Mucosa of stomach (tissue), 1 donor: Measurements from ENCODE around the gene TALDO1.
A peak's percentile ranks its signal among the peaks of the same experiment; 100 is the strongest.
"Not testable (repeated sequence)": the region's sequence is repeated elsewhere in the genome, so short reads cannot be mapped to it uniquely, and the experiment has no call there.

ENCODE experiments used
- H3K27me3 ChIP-seq: one replicate; pipeline ENCODE4 v1.7.0; 2013; ENCODE audit warnings: mild to moderate bottlenecking, low read length; ENCODE audit not compliant: control insufficient read depth, insufficient read depth
- H3K36me3 ChIP-seq: one replicate; pipeline ENCODE4 v1.7.0; 2013; ENCODE audit warnings: low read length; ENCODE audit not compliant: control insufficient read depth, insufficient read depth
- H3K4me1 ChIP-seq: one replicate; pipeline ENCODE4 v1.7.0; 2013; ENCODE audit warnings: mild to moderate bottlenecking, low read length; ENCODE audit not compliant: control insufficient read depth, insufficient read depth
- H3K4me3 ChIP-seq: one replicate; pipeline ENCODE4 v1.7.0; 2013; ENCODE audit warnings: low read length
- H3K9ac ChIP-seq: one replicate; pipeline ENCODE4 v1.7.0; 2013; ENCODE audit warnings: mild to moderate bottlenecking, low read length, moderate library complexity
- H3K9me3 ChIP-seq: one replicate; pipeline ENCODE4 v1.7.0; 2013; ENCODE audit warnings: mild to moderate bottlenecking, low read length, moderate library complexity; ENCODE audit not compliant: control insufficient read depth
- donor health status: Pancreatic carcinoma.

TALDO1 gene

DNA sequence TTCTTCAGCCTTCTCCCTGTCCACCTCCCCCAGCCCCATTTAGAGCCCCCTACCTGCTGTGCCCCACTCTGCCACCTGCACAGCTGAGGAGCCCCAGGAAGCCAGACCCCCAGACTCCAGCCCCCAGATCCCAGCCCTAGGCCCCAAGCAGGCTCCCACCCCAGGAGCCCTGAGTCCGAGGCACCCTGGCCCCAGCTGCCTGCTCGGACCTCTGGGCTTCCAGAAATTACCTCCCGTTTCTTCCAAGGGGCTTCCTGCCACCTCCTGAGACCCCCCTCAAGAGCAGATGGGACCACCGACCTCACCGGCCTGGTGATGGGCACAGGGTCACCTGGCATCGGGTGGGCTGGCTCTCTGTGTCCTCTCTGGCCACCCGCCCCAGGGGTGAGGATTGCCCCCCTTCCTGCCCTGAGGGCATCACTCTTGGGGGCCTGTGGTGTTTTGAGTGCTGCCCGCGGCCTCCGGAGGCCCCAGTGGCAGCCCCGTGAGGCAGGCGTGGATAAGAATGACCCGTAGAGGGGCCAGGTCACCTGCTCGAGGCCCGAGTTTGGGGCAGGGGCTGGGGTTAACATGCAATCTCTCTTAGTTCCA lies 18.3 kb upstream of the TALDO1 start:
- Histone ChIP-seq H3K27me3 (peaks cover 21% of the 10 kb centered on the region), H3K9ac (no peak overlapping the region), H3K36me3 (peaks cover 2% of the 10 kb centered on the region), H3K4me3 (no peak overlapping the region), H3K9me3 (no peaks in the 10 kb centered on the region), H3K4me1 (peaks cover 41% of the 10 kb centered on the region)

GRCh38 chr11:729492-730074 lies 17.7 kb upstream of the TALDO1 start:
- Histone ChIP-seq H3K9me3 (no peaks in the 10 kb centered on the region), H3K27me3 (peaks cover 21% of the 10 kb centered on the region), H3K9ac (no peak overlapping the region), H3K4me3 (no peak overlapping the region), H3K36me3 (no peaks in the 10 kb centered on the region), H3K4me1 (peaks cover 41% of the 10 kb centered on the region)

DNA sequence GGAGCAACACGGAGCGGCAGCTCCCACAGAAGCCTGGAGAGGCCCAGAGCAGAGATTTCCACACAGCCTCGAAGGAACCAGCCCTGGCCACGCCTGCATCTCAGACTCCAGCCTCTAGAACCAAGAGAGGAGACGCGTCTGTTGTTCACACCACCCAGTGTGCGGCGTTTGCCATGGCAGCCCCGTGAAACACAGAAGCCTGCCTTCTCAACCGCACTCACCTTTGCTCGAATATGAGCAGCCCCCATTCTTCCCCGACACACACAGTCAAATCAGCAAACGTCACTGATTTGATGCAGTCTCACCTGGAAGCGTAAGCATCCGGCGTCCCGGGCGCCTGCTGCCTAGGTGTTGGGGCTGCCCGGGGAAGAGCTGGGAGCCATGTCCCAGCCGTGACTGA lies 14.2 kb upstream of the TALDO1 start:
- Histone ChIP-seq H3K9ac (no peak overlapping the region), H3K9me3 (no peaks in the 10 kb centered on the region), H3K4me1 (peaks cover 25% of the 10 kb centered on the region), H3K36me3 (no peaks in the 10 kb centered on the region), H3K4me3 (no peak overlapping the region), H3K27me3 (peaks cover 17% of the 10 kb centered on the region)

DNA sequence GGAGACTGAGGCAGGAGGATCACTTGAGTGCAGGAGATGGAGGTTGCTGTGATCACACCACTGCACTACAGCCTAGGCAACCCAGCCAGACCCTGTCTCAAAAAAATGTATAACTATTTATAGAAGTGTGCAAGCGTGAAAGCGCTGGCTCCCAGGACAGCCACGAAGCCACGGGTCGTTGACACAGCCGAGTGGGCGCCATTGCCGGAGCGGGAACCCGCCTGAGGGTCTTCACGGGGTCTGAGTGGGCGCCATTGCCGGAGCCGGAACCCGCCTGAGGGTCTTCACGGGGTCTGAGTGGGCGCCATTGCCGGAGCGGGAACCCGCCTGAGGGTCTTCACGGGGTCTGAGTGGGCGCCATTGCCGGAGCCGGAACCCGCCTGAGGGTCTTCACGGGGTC lies 12.7 kb upstream of the TALDO1 start:
- H3K4me3 ChIP-seq, H3K36me3 ChIP-seq, H3K9ac ChIP-seq, H3K9me3 ChIP-seq: not testable (repeated sequence)
- Histone ChIP-seq H3K27me3 (peaks cover 11% of the 10 kb centered on the region), H3K4me1 (peaks cover 11% of the 10 kb centered on the region)

GRCh38 chr11:737366-737765 lies 9.9 kb upstream of the TALDO1 start:
- Histone ChIP-seq H3K36me3 (no peaks in the 10 kb centered on the region), H3K4me1 (peaks cover 10% of the 10 kb centered on the region), H3K9ac (peak overlapping the region; percentile 50), H3K4me3 (no peak overlapping the region), H3K27me3 (peaks cover 9% of the 10 kb centered on the region), H3K9me3 (no peaks in the 10 kb centered on the region)

GRCh38 chr11:737899-738298 lies 9.4 kb upstream of the TALDO1 start:
- H3K4me1 ChIP-seq: peaks cover 10% of the 10 kb centered on the region
- not testable (repeated sequence) for H3K36me3 ChIP-seq, H3K4me3 ChIP-seq, H3K9me3 ChIP-seq
- peaks cover 14% of the 10 kb centered on the region for H3K27me3 ChIP-seq
- peak overlapping the region; percentile 50 for H3K9ac ChIP-seq

- Histone ChIP-seq H3K4me1 (peaks cover 10% of the 10 kb centered on the region), H3K27me3 (peaks cover 14% of the 10 kb centered on the region), H3K9ac (no peak overlapping the region), H3K9me3 (no peaks in the 10 kb centered on the region), H3K4me3 (no peak overlapping the region), H3K36me3 (no peaks in the 10 kb centered on the region)
Measured at GRCh38 chr11:742156-742546, 5.1 kb upstream of the TALDO1 start.

DNA sequence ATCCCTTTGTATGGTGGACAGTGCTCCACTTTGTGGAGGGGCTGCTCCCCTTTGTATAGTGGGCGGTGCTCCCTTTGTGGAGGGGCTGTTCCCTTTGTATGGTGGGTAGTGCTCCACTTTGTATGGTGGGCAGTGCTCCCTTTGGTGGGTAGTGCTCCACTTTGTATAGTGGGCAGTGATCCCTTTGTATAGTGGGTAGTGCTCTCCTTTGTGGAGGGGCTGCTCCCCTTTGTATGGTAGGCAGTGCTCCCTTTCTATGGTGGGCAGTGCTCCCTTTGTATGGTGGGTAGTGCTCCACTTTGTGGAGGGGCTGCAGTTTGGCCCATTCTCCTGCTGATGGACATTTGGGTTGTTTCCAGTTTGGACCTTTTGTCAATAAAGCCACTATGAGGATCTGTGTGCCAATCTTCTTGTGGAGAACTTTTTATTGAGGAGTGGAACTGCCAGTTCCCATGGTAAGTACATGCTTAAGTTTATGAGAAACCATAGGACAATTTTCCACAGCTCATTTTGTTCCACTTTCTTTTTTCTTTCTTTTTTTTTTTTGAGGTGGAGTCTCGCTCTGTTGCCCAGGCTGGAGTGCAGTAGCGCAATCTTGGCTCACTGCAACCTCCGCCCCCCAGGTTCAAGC lies 4.6 kb upstream of the TALDO1 start:
- H3K36me3 ChIP-seq: no peaks in the 10 kb centered on the region
- H3K4me1 ChIP-seq: peaks cover 4% of the 10 kb centered on the region
- H3K4me3 ChIP-seq: no peak overlapping the region
- no peak overlapping the region for H3K9ac ChIP-seq
- H3K27me3 ChIP-seq: peaks cover 9% of the 10 kb centered on the region
- no peaks in the 10 kb centered on the region for H3K9me3 ChIP-seq

- Histone ChIP-seq H3K36me3 (no peaks in the 10 kb centered on the region), H3K9ac (no peak overlapping the region), H3K9me3 (no peaks in the 10 kb centered on the region), H3K4me3 (no peak overlapping the region), H3K4me1 (peaks cover 16% of the 10 kb centered on the region), H3K27me3 (peaks cover 5% of the 10 kb centered on the region)
Measured at GRCh38 chr11:745428-745827, 1.8 kb upstream of the TALDO1 start.

DNA sequence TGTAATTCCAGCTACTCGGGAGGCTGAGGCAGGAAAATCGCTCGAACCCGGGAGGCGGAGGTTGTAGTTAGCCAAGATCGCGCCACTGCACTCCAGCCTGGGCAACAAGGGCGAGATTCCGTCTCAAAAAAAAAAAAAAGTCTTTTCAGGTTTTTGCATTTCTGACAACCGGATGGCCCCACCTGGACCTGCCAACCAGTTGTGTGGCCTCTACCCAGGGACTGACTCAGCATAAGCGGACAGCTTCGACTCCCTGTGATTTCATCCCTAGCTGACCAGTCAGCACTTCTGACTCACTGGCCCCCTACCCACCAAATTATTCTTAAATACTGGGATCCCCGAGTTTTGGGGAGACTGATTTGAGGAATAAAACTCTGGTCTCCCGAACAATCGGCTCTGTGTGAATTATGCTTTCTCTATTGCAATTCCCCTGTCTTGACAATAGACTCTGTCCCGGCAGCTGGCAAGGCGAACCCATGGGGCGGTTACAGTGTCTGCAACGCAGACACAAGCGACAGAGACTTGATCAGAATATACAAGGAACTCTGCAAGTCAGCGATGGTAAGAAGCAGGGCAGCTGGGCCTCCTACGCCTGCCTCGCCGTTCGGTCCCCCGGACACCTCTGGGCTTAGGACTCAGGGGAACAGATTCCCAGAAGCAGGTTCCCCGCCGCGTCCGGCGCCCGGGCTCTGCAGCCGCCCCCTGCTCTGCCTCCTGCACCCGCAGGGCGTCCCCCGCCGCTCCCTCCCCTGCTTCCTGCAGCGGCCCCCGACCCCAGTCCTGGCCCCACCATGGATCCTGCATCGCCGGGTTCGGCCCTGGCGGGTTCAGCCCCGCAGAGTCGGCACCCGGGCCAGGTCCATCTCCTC lies 741 bp upstream of the TALDO1 start:
- Histone ChIP-seq H3K9me3 (no peaks in the 10 kb centered on the region), H3K36me3 (no peaks in the 10 kb centered on the region), H3K9ac (peak overlapping the region; percentile 45), H3K4me3 (peak overlapping the region; percentile 56), H3K4me1 (peaks cover 16% of the 10 kb centered on the region), H3K27me3 (peaks cover 5% of the 10 kb centered on the region)

- Histone ChIP-seq H3K9ac (peak overlapping the region; percentile 72), H3K36me3 (no peaks in the 10 kb centered on the region), H3K4me3 (peak overlapping the region; percentile 55), H3K27me3 (no peaks in the 10 kb centered on the region), H3K4me1 (peaks cover 16% of the 10 kb centered on the region), H3K9me3 (no peaks in the 10 kb centered on the region)
Measured at GRCh38 chr11:748007-748359, 719 bp downstream of the TALDO1 start.

- Histone ChIP-seq H3K27me3 (no peaks in the 10 kb centered on the region), H3K4me3 (no peak overlapping the region), H3K9ac (no peak overlapping the region), H3K4me1 (peaks cover 16% of the 10 kb centered on the region), H3K36me3 (no peaks in the 10 kb centered on the region), H3K9me3 (no peaks in the 10 kb centered on the region)
Measured at GRCh38 chr11:749731-750130, 2.5 kb downstream of the TALDO1 start.
